ENCODE measurements around the gene EDIL3. TPM values are rescaled to one million over a fixed set of nuclear protein-coding genes. Genes with fewer than 3 reads are reported as not detected.

Gene EDIL3
- total RNA-seq, 4 donors from 2014 or later = 5.6 to 38.9 (median 25.6) TPM

GRCh38 chr5:84285641-84286637 lies 98.7 kb downstream of the EDIL3 start:
- intact Hi-C loops (cut with DNase I; ENCODE audit: low total_unique reads) = no loop called here
- WGBS, 2 donors (ENCODE audit: low coverage in 1 of 2) = 75 to 86% methylated on average over 8 of the region's 8 CpGs
- DNase-seq = no peak

GRCh38 chr5:84281383-84281782 lies 103.3 kb downstream of the EDIL3 start:
- H3K27ac ChIP-seq = no peak overlapping the region
- H3K36me3 ChIP-seq = no peaks in the 10 kb centered on the region
- H3K27me3 ChIP-seq = no peaks in the 10 kb centered on the region
- no peak for TF ChIP-seq EP300 (IDR thresholded peaks at IDR 0.05; ENCODE audit: low read depth)
- TF ChIP-seq CTCF (IDR thresholded peaks at IDR 0.05) = no peak
- TF ChIP-seq POLR2A (IDR thresholded peaks at IDR 0.05) = no peak
- TF ChIP-seq POLR2AphosphoS5 (IDR thresholded peaks at IDR 0.05) = no peak
- no peak overlapping the region for H3K4me3 ChIP-seq
- in situ Hi-C loops (cut with MboI; ENCODE audit: low pct_ligation_motif_present in 1 of 4, low pct_unique_long_range_greater_than_20kb in 1 of 4, low sequenced_read_pairs in 3 of 4) = no loop called here
- intact Hi-C loops (cut with DNase I; ENCODE audit: low total_unique reads) = no loop called here
- no peak for DNase-seq
- H3K4me1 ChIP-seq = no peaks in the 10 kb centered on the region
- H3K9me3 ChIP-seq = no peaks in the 10 kb centered on the region

More at GRCh38 chr5:84285641-84286637, 98.7 kb downstream of the EDIL3 start:
- in situ Hi-C loops (cut with MboI; ENCODE audit: low pct_ligation_motif_present in 1 of 4, low pct_unique_long_range_greater_than_20kb in 1 of 4, low sequenced_read_pairs in 3 of 4) = no loop called here
- H3K9me3 ChIP-seq = no peaks in the 10 kb centered on the region
- TF ChIP-seq POLR2AphosphoS5 (IDR thresholded peaks at IDR 0.05) = no peak
- no peak for TF ChIP-seq POLR2A (IDR thresholded peaks at IDR 0.05)
- no peak for TF ChIP-seq CTCF (IDR thresholded peaks at IDR 0.05)
- TF ChIP-seq EP300 (IDR thresholded peaks at IDR 0.05; ENCODE audit: low read depth) = no peak
- no peaks in the 10 kb centered on the region for H3K4me1 ChIP-seq
- no peaks in the 10 kb centered on the region for H3K36me3 ChIP-seq
- no peak overlapping the region for H3K4me3 ChIP-seq
- no peaks in the 10 kb centered on the region for H3K27me3 ChIP-seq
- H3K27ac ChIP-seq = no peak overlapping the region

- no peak overlapping the region for H3K27ac ChIP-seq
- intact Hi-C loops (cut with DNase I; ENCODE audit: low total_unique reads) (no loop called here), in situ Hi-C loops (cut with MboI; ENCODE audit: low pct_ligation_motif_present in 1 of 4, low pct_unique_long_range_greater_than_20kb in 1 of 4, low sequenced_read_pairs in 3 of 4) (no loop called here)
- no peaks in the 10 kb centered on the region for H3K9me3 ChIP-seq
- TF ChIP-seq EP300 (IDR thresholded peaks at IDR 0.05; ENCODE audit: low read depth) (no peak), CTCF (IDR thresholded peaks at IDR 0.05) (no peak), POLR2AphosphoS5 (IDR thresholded peaks at IDR 0.05) (no peak), POLR2A (IDR thresholded peaks at IDR 0.05) (no peak)
- H3K4me1 ChIP-seq = no peaks in the 10 kb centered on the region
- H3K27me3 ChIP-seq = no peaks in the 10 kb centered on the region
- H3K4me3 ChIP-seq = no peak overlapping the region
- no peaks in the 10 kb centered on the region for H3K36me3 ChIP-seq
- DNase-seq = no peak
Measured at GRCh38 chr5:84279234-84279633, 105.4 kb downstream of the EDIL3 start.

- Histone ChIP-seq H3K36me3 (no peaks in the 10 kb centered on the region), H3K27me3 (no peaks in the 10 kb centered on the region), H3K4me3 (no peak overlapping the region), H3K27ac (no peak overlapping the region), H3K4me1 (no peaks in the 10 kb centered on the region), H3K9me3 (no peaks in the 10 kb centered on the region)
- no peak for TF ChIP-seq POLR2A (IDR thresholded peaks at IDR 0.05)
- no peak for TF ChIP-seq EP300 (IDR thresholded peaks at IDR 0.05; ENCODE audit: low read depth)
- no peak for TF ChIP-seq POLR2AphosphoS5 (IDR thresholded peaks at IDR 0.05)
- no peak for TF ChIP-seq CTCF (IDR thresholded peaks at IDR 0.05)
- no peak for DNase-seq
- intact Hi-C loops (cut with DNase I; ENCODE audit: low total_unique reads) (no loop called here), in situ Hi-C loops (cut with MboI; ENCODE audit: low pct_ligation_motif_present in 1 of 4, low pct_unique_long_range_greater_than_20kb in 1 of 4, low sequenced_read_pairs in 3 of 4) (no loop called here)
- WGBS, 2 donors (ENCODE audit: low coverage in 1 of 2) = 80 to 93% methylated on average over 1 of the region's 1 CpG
Measured at GRCh38 chr5:84275609-84276008, 109.1 kb downstream of the EDIL3 start.
